ENCODE measurements around the gene DARS1. TPM values are rescaled to one million over a fixed set of nuclear protein-coding genes. Genes with fewer than 3 reads are reported as not detected.

DARS1 gene
- total RNA-seq, 1 donor from 2014 or later, result 52.3 TPM

DNA sequence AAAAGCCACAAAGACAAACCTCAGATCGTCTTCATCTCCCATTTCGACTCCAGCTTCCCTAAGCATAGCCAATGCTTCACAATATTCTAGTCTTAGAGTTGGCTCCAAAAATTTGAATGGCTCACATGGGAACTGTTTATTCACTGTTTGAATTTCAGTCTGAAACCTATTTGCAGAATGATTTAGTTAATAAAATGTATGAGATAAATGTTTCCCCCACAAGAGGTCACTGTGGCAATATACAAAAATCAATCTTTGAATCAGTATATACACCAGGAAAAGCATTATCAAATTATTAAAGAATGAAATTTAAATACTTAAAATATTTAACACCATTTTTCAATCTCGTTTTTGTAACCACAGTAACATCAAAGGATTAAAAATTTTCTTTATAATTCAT lies 69.2 kb downstream of the DARS1 start:
- Mint-ChIP-seq H3K27ac (ENCODE audit: unreplicated experiment) (no peak overlapping the region), H3K27me3 (ENCODE audit: low read depth) (no peaks in the 10 kb centered on the region), H3K36me3 (ENCODE audit: low read depth) (peaks cover 2% of the 10 kb centered on the region), H3K9me3 (ENCODE audit: low read depth) (no peaks in the 10 kb centered on the region), H3K4me3 (ENCODE audit: unreplicated experiment) (no peak overlapping the region), H3K4me1 (ENCODE audit: low read depth) (no peaks in the 10 kb centered on the region)
- TF ChIP-seq, protein P1, sequence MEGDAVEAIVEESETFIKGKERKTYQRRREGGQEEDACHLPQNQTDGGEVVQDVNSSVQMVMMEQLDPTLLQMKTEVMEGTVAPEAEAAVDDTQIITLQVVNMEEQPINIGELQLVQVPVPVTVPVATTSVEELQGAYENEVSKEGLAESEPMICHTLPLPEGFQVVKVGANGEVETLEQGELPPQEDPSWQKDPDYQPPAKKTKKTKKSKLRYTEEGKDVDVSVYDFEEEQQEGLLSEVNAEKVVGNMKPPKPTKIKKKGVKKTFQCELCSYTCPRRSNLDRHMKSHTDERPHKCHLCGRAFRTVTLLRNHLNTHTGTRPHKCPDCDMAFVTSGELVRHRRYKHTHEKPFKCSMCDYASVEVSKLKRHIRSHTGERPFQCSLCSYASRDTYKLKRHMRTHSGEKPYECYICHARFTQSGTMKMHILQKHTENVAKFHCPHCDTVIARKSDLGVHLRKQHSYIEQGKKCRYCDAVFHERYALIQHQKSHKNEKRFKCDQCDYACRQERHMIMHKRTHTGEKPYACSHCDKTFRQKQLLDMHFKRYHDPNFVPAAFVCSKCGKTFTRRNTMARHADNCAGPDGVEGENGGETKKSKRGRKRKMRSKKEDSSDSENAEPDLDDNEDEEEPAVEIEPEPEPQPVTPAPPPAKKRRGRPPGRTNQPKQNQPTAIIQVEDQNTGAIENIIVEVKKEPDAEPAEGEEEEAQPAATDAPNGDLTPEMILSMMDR (IDR thresholded peaks at IDR 0.05), result peak; percentile 84
- no peak for DNase-seq (ENCODE audit: low spot score)

DNA sequence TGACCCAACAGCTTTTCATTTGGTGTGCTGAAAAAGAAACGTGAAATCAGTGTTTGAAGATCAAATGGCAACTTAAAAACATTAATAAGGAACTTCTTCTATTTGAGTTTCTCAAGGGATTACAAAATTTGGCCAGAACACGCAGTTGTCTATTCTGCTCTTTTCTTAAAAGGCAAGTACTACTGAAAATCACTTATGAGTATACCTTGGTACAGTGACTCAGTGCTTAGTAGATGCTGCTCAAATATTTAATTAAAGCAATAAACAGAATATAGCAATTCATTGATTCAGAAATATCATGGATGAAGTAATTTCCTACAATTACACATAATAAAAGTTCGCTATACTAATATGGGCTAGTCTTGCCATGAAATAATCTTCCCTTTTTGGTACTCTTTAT lies 70.9 kb downstream of the DARS1 start:
- Mint-ChIP-seq H3K9me3 (ENCODE audit: low read depth) (no peaks in the 10 kb centered on the region), H3K27ac (ENCODE audit: unreplicated experiment) (no peak overlapping the region), H3K27me3 (ENCODE audit: low read depth) (no peaks in the 10 kb centered on the region), H3K36me3 (ENCODE audit: low read depth) (peaks cover 6% of the 10 kb centered on the region), H3K4me1 (ENCODE audit: low read depth) (peaks cover 3% of the 10 kb centered on the region), H3K4me3 (ENCODE audit: unreplicated experiment) (no peak overlapping the region)
- no peak for DNase-seq (ENCODE audit: low spot score)
- TF ChIP-seq, protein P1 (IDR thresholded peaks at IDR 0.05), result no peak

DNA sequence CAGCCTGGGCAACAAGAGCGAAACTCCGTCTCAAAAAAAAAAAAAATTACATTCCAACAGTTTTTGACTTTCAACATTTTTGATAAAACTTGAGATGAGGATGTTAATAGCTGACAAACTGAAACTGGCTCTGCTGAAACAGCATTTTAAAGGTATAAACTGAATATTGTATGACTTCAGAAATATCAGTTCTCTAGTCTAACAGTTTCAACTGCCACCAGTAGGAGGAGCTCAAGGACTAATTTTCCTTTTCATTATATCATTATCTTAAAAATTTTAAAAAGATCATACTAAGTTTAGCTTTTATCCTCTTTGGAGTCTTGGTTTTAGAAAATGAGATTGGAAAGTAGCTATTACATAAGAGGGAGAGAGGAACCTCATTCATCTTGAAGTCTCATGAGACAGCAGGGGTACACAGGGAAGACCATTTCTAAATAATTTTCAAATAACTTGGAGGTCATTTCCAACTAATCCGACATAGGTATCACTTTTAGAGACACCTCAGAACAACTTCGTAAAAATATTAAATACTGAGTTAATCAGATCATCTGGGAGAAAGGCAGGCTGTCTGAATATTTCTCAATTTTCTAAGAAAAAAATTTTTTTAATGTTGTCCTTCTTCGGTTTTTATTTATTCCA lies 71.6 kb downstream of the DARS1 start:
- Mint-ChIP-seq H3K36me3 (ENCODE audit: low read depth) (peaks cover 7% of the 10 kb centered on the region), H3K9me3 (ENCODE audit: low read depth) (no peaks in the 10 kb centered on the region), H3K27ac (ENCODE audit: unreplicated experiment) (no peak overlapping the region), H3K4me3 (ENCODE audit: unreplicated experiment) (no peak overlapping the region), H3K4me1 (ENCODE audit: low read depth) (peaks cover 3% of the 10 kb centered on the region), H3K27me3 (ENCODE audit: low read depth) (no peaks in the 10 kb centered on the region)
- TF ChIP-seq, protein P1 (IDR thresholded peaks at IDR 0.05), result peak; percentile 95
- no peak for DNase-seq (ENCODE audit: low spot score)

DNA sequence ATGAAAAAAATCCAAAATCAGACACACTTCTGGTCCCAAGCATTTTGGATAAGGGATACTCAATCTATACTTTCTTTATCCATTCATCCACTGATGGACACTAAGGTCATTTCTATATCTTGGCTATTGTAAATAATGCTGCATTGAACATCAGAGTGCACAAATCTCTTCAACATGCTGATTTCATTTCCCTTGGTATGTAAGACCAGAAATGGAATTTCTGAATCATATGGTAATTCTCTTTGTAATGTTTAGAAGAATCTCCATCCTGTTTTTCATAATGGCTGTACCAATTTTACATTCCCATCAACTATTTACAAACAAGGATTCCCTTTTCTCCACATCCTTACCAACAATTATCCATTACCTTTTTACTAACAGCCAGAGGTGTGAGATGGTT lies 75.5 kb downstream of the DARS1 start:
- H3K4me1 Mint-ChIP-seq (ENCODE audit: low read depth), result peaks cover 3% of the 10 kb centered on the region
- H3K27me3 Mint-ChIP-seq (ENCODE audit: low read depth), result no peaks in the 10 kb centered on the region
- H3K27ac Mint-ChIP-seq (ENCODE audit: unreplicated experiment), result no peak overlapping the region
- no peaks in the 10 kb centered on the region for H3K9me3 Mint-ChIP-seq (ENCODE audit: low read depth)
- peaks cover 25% of the 10 kb centered on the region for H3K36me3 Mint-ChIP-seq (ENCODE audit: low read depth)
- no peak for DNase-seq (ENCODE audit: low spot score)
- H3K4me3 Mint-ChIP-seq (ENCODE audit: unreplicated experiment), result no peak overlapping the region
- TF ChIP-seq, protein P1 (IDR thresholded peaks at IDR 0.05), result no peak

DNA sequence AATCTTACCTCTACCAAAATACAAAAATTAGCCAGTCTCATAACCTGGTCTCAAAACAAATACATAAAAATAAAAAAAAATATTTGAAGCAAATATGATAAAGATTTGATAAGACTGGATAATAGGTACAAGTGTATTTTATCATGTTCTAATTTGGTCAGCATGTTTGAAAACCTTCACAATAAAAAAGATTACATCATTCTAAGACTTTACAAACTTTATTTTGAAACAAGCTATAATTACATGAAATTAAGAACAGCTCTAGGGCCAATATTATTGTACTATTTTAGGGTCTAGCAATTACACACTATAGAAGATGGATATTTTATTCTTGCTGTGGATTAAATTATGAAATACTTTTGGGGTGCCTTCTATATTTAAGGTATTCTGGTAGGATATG lies 79.7 kb downstream of the DARS1 start:
- H3K27ac Mint-ChIP-seq (ENCODE audit: unreplicated experiment), result no peak overlapping the region
- DNase-seq (ENCODE audit: low spot score), result no peak
- H3K4me3 Mint-ChIP-seq (ENCODE audit: unreplicated experiment), result no peak overlapping the region
- TF ChIP-seq, protein P1 (IDR thresholded peaks at IDR 0.05), result no peak
- peaks cover 6% of the 10 kb centered on the region for H3K4me1 Mint-ChIP-seq (ENCODE audit: low read depth)
- H3K27me3 Mint-ChIP-seq (ENCODE audit: low read depth), result no peaks in the 10 kb centered on the region
- no peaks in the 10 kb centered on the region for H3K9me3 Mint-ChIP-seq (ENCODE audit: low read depth)
- H3K36me3 Mint-ChIP-seq (ENCODE audit: low read depth), result peaks cover 27% of the 10 kb centered on the region

All from chondrocyte (in vitro differentiated cells).